Central memory CD8-positive, alpha-beta T cell (primary cell): ENCODE data around the gene SKIC2.
"Not testable (repeated sequence)": the region's sequence is repeated elsewhere in the genome, so short reads cannot be mapped to it uniquely, and the experiment has no call there.

Experiments used
- ATAC-seq: fragments of 150-1000 bp; cut with Tn5 transposase; replicated peaks from 2 replicates; pipeline ENCODE4 v1.10.0; 2022; ENCODE audit warnings: mild to moderate bottlenecking, moderate FRiP score, moderate number of reproducible peaks; ENCODE audit not compliant: poor library complexity, severe bottlenecking; ENCODE audit errors: extremely low read depth
- DNase-seq, 2 donors: peaks; one replicate each; pipeline ENCODE4 v3.0.0; 2021; ENCODE audit warnings: low spot score in 2 of 2
- H3K27ac Mint-ChIP-seq: one replicate; pipeline ENCODE4 v1.8.0; 2022; ENCODE audit warnings: low read depth, mild to moderate bottlenecking, moderate library complexity, mixed read lengths
- H3K27me3 Mint-ChIP-seq: one replicate; pipeline ENCODE4 v1.8.0; 2022; ENCODE audit warnings: mixed read lengths
- H3K36me3 Mint-ChIP-seq: one replicate; pipeline ENCODE4 v1.8.0; 2022; ENCODE audit warnings: mild to moderate bottlenecking, moderate library complexity, mixed read lengths; ENCODE audit not compliant: insufficient read depth
- H3K4me1 Mint-ChIP-seq: one replicate; pipeline ENCODE4 v1.8.0; 2022; ENCODE audit warnings: mixed read lengths
- H3K4me3 Mint-ChIP-seq: one replicate; pipeline ENCODE4 v1.8.0; 2022; ENCODE audit warnings: mild to moderate bottlenecking, moderate library complexity, mixed read lengths
- H3K9me3 Mint-ChIP-seq: one replicate; pipeline ENCODE4 v1.8.0; 2022; ENCODE audit warnings: mixed read lengths

The SKIC2 gene

DNA sequence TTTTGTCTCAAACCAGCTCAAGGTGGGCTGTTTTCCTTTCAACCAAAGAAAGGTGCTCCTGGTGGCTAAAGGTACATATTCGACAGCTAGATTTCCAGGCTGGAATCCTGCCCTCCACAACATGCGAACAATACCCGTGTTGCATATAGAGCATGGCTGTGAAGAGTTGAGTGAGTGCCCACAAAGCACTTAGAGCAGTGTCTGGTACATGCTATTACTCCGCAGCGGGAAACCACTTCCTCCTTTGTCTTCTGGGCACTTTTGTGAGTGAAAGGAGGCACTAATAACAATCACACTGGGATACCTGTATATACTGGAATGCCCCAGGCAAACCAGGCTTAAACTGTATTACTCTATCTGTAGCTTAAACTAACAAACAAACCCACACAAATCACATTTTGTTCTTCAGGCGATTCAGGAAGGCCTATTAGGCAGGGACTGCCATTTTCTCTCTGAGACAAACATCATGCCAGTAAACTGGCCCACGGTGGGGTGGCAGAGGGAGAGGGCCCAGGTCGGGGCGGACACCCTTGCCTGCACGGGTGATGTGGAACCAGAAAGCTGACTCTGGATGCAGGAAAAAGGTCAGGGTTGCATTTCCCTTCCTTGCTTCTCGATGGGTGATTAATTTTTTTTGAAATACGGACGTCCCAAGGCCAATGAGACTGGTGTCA is 46.0 kb downstream of the SKIC2 start:
- H3K27me3 Mint-ChIP-seq, H3K4me1 Mint-ChIP-seq, H3K9me3 Mint-ChIP-seq, H3K4me3 Mint-ChIP-seq, H3K36me3 Mint-ChIP-seq, DNase-seq: not testable (repeated sequence)
- ATAC-seq, result peak; percentile 94
- peak overlapping the region; percentile 32 for H3K27ac Mint-ChIP-seq

DNA sequence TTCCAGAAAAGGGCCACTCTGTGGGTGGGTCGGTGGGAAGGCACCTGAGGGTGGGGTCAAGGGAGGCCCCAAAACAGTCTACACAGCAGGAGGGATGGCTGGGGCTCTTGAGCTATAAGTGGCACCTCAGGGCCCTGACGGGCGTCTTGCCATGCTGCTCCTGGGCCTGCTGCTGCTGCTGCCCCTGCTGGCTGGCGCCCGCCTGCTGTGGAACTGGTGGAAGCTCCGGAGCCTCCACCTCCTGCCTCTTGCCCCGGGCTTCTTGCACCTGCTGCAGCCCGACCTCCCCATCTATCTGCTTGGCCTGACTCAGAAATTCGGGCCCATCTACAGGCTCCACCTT is 46.5 kb downstream of the SKIC2 start:
- not testable (repeated sequence) for ATAC-seq, H3K36me3 Mint-ChIP-seq, DNase-seq, H3K9me3 Mint-ChIP-seq, H3K27ac Mint-ChIP-seq, H3K27me3 Mint-ChIP-seq, H3K4me1 Mint-ChIP-seq, H3K4me3 Mint-ChIP-seq

DNA sequence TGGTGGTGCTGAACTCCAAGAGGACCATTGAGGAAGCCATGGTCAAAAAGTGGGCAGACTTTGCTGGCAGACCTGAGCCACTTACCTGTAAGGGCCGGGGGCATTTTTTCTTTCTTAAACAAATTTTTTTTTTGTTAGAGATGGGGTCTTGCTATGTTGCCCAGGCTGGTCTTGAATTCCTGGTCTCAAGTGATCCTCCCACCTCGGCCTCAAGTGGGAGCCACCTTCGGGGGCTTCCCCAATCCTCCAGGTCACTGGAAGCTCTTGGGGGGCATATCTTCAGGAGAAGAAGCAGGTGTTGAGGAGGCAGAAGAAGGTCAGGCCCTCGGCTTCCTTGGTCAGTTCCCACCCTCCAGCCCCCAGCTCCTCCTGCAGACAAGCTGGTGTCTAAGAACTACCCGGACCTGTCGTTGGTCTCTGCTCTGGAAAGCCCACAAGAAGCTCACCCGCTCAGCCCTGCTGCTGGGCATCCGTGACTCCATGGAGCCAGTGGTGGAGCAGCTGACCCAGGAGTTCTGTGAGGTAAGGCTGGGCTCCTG is 47.1 kb downstream of the SKIC2 start:
- not testable (repeated sequence) for H3K27me3 Mint-ChIP-seq, ATAC-seq, H3K27ac Mint-ChIP-seq, H3K36me3 Mint-ChIP-seq, H3K4me1 Mint-ChIP-seq, H3K9me3 Mint-ChIP-seq, DNase-seq, H3K4me3 Mint-ChIP-seq

DNA sequence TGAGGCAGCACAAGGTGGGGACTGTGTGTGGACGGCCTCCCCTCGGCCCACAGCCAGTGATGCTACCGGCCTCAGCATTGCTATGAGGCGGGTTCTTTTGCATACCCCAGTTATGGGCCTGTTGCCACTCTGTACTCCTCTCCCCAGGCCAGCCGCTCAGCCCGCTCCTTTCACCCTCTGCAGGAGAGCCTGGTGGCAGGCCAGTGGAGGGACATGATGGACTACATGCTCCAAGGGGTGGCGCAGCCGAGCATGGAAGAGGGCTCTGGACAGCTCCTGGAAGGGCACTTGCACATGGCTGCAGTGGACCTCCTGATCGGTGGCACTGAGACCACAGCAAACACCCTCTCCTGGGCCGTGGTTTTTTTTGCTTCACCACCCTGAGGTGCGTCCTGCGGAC is 48.1 kb downstream of the SKIC2 start:
- H3K4me3 Mint-ChIP-seq, H3K27ac Mint-ChIP-seq, H3K9me3 Mint-ChIP-seq, H3K36me3 Mint-ChIP-seq, H3K4me1 Mint-ChIP-seq, DNase-seq, H3K27me3 Mint-ChIP-seq, ATAC-seq: not testable (repeated sequence)

DNA sequence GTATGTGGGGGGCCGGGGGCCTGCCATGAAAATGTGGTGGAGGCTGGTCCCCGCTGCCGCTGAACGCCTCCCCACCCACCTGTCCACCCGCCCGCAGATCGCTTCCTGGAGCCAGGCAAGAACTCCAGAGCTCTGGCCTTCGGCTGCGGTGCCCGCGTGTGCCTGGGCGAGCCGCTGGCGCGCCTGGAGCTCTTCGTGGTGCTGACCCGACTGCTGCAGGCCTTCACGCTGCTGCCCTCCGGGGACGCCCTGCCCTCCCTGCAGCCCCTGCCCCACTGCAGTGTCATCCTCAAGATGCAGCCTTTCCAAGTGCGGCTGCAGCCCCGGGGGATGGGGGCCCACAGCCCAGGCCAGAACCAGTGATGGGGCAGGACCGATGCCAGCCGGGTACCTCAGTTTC is 49.1 kb downstream of the SKIC2 start:
- not testable (repeated sequence) for H3K27me3 Mint-ChIP-seq, H3K4me1 Mint-ChIP-seq, H3K4me3 Mint-ChIP-seq, H3K27ac Mint-ChIP-seq, ATAC-seq, H3K36me3 Mint-ChIP-seq, DNase-seq, H3K9me3 Mint-ChIP-seq

DNA sequence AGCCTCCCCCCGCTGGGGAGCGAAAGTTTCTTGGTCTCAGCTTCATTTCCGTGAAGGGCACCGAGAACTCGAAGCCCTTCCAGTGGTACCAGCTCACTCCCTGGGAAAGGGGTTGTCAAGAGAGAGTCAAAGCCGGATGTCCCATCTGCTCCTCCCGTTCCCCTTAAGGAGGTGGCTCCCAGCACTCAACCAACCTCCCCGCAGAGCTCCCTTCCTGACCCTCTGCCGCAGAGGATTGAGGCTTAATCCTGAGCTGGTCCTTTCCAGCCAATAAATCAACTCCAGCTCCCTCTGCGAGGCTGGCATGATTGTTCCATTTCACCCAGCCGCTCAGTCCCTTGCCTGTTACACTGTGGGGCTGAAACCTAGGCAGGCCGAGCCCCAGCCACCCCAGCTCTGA is 49.6 kb downstream of the SKIC2 start:
- H3K27ac Mint-ChIP-seq, H3K36me3 Mint-ChIP-seq, H3K9me3 Mint-ChIP-seq, ATAC-seq, H3K4me3 Mint-ChIP-seq, DNase-seq, H3K27me3 Mint-ChIP-seq, H3K4me1 Mint-ChIP-seq: not testable (repeated sequence)

DNA sequence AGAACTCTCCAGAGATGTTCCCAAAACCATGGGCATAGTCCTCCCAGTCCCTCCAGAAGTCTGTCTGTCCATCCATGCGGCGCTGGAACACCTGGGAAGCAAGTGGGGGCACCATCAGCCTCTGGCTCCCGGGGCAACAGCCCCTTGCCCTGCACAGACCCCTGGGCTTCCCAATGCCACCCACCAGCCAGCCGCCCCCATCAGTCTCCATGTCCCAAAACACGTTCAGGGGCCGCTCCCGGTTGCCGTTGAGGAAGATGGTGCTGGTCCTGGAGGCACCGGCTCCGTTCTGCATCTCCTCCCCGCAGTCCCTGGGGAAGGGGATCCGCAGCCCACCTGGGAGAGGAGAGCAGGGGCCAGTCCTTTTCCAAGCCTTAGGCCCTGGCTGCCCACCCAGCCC is 50.6 kb downstream of the SKIC2 start:
- not testable (repeated sequence) for H3K27me3 Mint-ChIP-seq, H3K27ac Mint-ChIP-seq, H3K36me3 Mint-ChIP-seq, DNase-seq, H3K9me3 Mint-ChIP-seq, ATAC-seq, H3K4me3 Mint-ChIP-seq, H3K4me1 Mint-ChIP-seq

DNA sequence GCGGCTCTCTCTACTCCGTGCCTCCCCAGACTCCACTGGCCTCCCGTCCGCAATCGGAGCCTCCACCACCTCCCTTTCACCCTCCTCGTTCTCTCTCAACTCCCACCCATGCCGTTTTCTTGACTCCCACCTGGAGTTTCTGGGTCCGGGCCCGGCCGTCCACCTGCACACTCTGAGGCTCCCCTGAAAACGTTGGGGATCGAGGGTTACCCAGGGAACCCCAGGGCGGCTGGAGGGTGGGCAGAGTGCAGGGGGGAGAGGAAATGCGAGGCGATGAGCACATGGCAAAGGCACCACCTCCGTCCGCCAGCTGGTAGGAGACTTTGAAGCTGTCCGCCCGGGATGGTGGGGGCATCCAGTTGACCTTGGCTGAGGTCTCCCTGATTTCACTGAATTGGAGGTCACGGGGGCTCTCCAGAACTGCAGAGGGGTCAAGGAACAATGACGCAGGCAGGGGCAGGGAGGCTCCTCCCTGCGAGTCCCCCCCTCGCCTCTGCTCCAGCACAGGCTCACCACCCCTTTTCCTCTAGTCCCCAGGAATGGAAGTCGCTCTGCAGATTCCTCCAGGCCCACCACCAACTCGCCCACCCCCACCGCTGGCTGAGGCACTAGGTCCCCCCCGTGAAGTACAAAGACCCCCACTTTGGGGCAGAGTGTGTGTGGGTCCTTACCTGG is 52.0 kb downstream of the SKIC2 start:
- not testable (repeated sequence) for H3K4me1 Mint-ChIP-seq, DNase-seq, H3K9me3 Mint-ChIP-seq, H3K27me3 Mint-ChIP-seq, ATAC-seq, H3K27ac Mint-ChIP-seq, H3K4me3 Mint-ChIP-seq, H3K36me3 Mint-ChIP-seq

DNA sequence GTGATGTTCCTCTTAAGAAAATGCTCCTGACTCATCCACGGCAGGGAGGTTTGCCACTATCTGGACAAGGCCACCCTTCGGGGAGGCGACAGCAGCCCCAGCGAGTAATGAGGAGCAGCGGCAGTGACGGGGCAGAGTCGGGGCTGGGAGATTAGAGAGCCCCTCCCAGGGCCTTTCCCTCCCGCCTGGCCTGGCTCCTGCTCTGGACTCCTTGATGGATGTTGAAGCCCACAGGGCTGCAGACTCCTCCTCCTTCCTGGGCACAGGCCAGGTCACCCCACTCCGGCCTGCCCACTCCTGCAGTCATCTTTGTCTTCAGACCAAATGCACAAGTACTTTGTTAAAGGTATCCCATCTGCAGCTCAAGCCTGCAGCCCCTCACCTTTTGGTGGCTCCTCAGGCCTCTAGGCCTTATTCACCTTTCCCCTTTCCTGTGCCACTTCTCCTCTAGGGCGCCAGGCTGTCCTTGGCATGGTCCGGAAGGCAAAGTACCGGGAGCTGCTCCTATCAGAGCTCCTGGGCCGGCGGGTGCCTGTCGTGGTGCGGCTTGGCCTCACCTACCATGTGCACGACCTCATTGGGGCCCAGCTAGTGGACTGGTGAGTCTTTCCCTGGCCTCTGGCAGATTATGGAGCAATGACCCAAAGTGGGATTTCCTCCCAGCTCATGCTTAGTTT is 54.1 kb downstream of the SKIC2 start:
- not testable (repeated sequence) for H3K27ac Mint-ChIP-seq, H3K9me3 Mint-ChIP-seq, H3K4me3 Mint-ChIP-seq, ATAC-seq, DNase-seq, H3K36me3 Mint-ChIP-seq, H3K27me3 Mint-ChIP-seq, H3K4me1 Mint-ChIP-seq

DNA sequence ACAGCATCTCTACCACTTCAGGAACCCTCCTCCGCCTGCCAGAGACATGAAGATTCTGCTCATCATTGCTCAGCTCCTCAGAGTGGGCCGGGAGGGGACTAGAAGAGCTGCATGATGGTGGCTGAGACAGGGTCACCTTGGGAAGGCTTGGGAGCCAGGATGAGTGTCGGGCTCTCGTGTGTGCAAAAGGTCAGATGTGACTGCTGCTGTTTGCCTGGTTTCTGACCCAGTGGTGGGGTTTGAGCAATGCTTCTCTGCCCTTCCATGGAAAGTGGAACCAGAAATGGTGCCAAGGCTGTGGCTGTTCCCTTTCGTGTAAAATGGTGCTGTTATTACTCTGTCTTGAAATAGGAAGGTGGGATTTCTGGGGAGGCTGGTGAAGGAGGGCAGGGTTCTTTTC is 54.8 kb downstream of the SKIC2 start:
- ATAC-seq, H3K4me3 Mint-ChIP-seq, H3K36me3 Mint-ChIP-seq, DNase-seq, H3K27ac Mint-ChIP-seq, H3K4me1 Mint-ChIP-seq, H3K9me3 Mint-ChIP-seq, H3K27me3 Mint-ChIP-seq: not testable (repeated sequence)

DNA sequence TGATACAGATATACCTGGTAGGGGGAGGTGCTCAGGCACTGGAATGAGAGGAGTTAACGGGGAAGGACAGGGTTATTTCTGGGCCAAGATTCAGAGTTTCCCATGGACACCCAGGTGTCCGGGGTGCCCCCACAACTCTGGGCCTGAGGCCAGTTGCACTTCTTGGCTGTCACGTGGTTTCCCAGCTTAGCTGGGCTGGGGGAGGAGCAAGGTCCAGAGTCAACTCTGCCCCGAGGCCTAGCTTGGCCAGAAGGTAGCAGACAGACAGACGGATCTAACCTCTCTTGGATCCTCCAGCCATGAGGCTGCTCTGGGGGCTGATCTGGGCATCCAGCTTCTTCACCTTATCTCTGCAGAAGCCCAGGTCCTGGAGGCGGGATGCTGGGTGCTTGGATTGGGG is 55.6 kb downstream of the SKIC2 start, which contains the start of gene C4B:
Gene C4B, plus strand, starts transcription at position 249 of the 400 bp plus-strand sequence. Its CDS starts 51 bp downstream, at position 300.
- not testable (repeated sequence) for H3K27me3 Mint-ChIP-seq, H3K27ac Mint-ChIP-seq, H3K4me1 Mint-ChIP-seq

More for the DNA sequence above, 55.6 kb downstream of the SKIC2 start, which contains the start of gene C4B:
- H3K4me3 Mint-ChIP-seq, H3K36me3 Mint-ChIP-seq, H3K9me3 Mint-ChIP-seq, DNase-seq, ATAC-seq: not testable (repeated sequence)
